ENCODE results near the gene WFDC1.
"Not testable (repeated sequence)": the region's sequence is repeated elsewhere in the genome, so short reads cannot be mapped to it uniquely, and the experiment has no call there.

GRCh38 chr16:84343800-84344199, 49.1 kb downstream of the WFDC1 start:
- TF ChIP-seq CTCF, POLR2AphosphoS5 (IDR thresholded peaks at IDR 0.05): not testable (repeated sequence)
